ENCODE results near the gene TTC14. TPM values are rescaled to one million over a fixed set of nuclear protein-coding genes. Genes with fewer than 3 reads are reported as not detected.

TTC14 gene
- total and polyA plus RNA-seq, 2 of the 4 experiments (the other 2 are of a cell fraction), result 16.9 to 38.5 TPM

GRCh38 chr3:180630371-180630770 lies 28.4 kb downstream of the TTC14 start:
- H3K4ac ChIP-seq (ENCODE audit: low read depth, low read length), result no peak overlapping the region
- H4K20me1 ChIP-seq (ENCODE audit: insufficient read depth, low read length), result no peaks in the 10 kb centered on the region
- H3K9ac ChIP-seq (ENCODE audit: low read depth, low read length), result no peak overlapping the region
- intact Hi-C loops (cut with micrococcal nuclease), result no loop called here
- no peak overlapping the region for H3K18ac ChIP-seq (ENCODE audit: low read depth, low read length)
- no peaks in the 10 kb centered on the region for H3K4me1 ChIP-seq (ENCODE audit: control insufficient read depth, insufficient read depth, low read length)
- no peak for TF ChIP-seq FOS (IDR thresholded peaks at IDR 0.05; ENCODE audit: low read depth, low read length)
- no peak for TF ChIP-seq MAFK (IDR thresholded peaks at IDR 0.05; ENCODE audit: low read depth, low read length)
- no peak for TF ChIP-seq RCOR1 (IDR thresholded peaks at IDR 0.05; ENCODE audit: insufficient replicate concordance, low read length)
- no peak for TF ChIP-seq SMC3 (IDR thresholded peaks at IDR 0.05; ENCODE audit: low read depth, low read length)
- no peak for TF ChIP-seq NFE2L2 (IDR thresholded peaks at IDR 0.05; ENCODE audit: low read depth, low read length)
- TF ChIP-seq RFX5 (IDR thresholded peaks at IDR 0.05; ENCODE audit: low read depth, low read length), result no peak
- no peak for TF ChIP-seq CHD1 (IDR thresholded peaks at IDR 0.05; ENCODE audit: low read depth, low read length)
- TF ChIP-seq BHLHE40 (IDR thresholded peaks at IDR 0.05; ENCODE audit: low read depth, low read length), result no peak
- no peak for TF ChIP-seq MAZ (IDR thresholded peaks at IDR 0.05; ENCODE audit: borderline replicate concordance, low read depth, low read length)
- TF ChIP-seq MXI1 (IDR thresholded peaks at IDR 0.05; ENCODE audit: borderline replicate concordance, low read depth, low read length), result no peak
- TF ChIP-seq, protein P1, sequence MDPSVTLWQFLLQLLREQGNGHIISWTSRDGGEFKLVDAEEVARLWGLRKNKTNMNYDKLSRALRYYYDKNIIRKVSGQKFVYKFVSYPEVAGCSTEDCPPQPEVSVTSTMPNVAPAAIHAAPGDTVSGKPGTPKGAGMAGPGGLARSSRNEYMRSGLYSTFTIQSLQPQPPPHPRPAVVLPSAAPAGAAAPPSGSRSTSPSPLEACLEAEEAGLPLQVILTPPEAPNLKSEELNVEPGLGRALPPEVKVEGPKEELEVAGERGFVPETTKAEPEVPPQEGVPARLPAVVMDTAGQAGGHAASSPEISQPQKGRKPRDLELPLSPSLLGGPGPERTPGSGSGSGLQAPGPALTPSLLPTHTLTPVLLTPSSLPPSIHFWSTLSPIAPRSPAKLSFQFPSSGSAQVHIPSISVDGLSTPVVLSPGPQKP (IDR thresholded peaks at IDR 0.05; ENCODE audit: borderline replicate concordance, low read depth, low read length), result no peak
- TF ChIP-seq RAD21 (IDR thresholded peaks at IDR 0.05; ENCODE audit: low read length), result no peak
- no peak for TF ChIP-seq POLR2A (IDR thresholded peaks at IDR 0.05; ENCODE audit: low read depth, low read length)
- TF ChIP-seq, protein P2, sequence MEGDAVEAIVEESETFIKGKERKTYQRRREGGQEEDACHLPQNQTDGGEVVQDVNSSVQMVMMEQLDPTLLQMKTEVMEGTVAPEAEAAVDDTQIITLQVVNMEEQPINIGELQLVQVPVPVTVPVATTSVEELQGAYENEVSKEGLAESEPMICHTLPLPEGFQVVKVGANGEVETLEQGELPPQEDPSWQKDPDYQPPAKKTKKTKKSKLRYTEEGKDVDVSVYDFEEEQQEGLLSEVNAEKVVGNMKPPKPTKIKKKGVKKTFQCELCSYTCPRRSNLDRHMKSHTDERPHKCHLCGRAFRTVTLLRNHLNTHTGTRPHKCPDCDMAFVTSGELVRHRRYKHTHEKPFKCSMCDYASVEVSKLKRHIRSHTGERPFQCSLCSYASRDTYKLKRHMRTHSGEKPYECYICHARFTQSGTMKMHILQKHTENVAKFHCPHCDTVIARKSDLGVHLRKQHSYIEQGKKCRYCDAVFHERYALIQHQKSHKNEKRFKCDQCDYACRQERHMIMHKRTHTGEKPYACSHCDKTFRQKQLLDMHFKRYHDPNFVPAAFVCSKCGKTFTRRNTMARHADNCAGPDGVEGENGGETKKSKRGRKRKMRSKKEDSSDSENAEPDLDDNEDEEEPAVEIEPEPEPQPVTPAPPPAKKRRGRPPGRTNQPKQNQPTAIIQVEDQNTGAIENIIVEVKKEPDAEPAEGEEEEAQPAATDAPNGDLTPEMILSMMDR (conservative IDR thresholded peaks at IDR 0.05; ENCODE audit: low read depth, low read length), result no peak
- TF ChIP-seq CEBPB (IDR thresholded peaks at IDR 0.05; ENCODE audit: low read depth, low read length), result no peak
- no peak overlapping the region for H3K14ac ChIP-seq (replicated peaks; ENCODE audit: low read depth, low read length)
- no peaks in the 10 kb centered on the region for H3K27me3 ChIP-seq (ENCODE audit: control insufficient read depth, insufficient read depth, low read length)
- no peak overlapping the region for H3K23ac ChIP-seq (ENCODE audit: low read depth, low read length)
- no peaks in the 10 kb centered on the region for H3K9me3 ChIP-seq (ENCODE audit: control insufficient read depth, insufficient read depth, low read length)
- H4K5ac ChIP-seq (ENCODE audit: low read depth, low read length), result no peak overlapping the region
- no peak overlapping the region for H2AFZ ChIP-seq (replicated peaks; ENCODE audit: low read length, poor library complexity)
- no peak overlapping the region for H3K56ac ChIP-seq (ENCODE audit: extremely low read depth, insufficient read depth, low read length)
- H3K79me1 ChIP-seq (ENCODE audit: low read depth in 1 of 2, low read length in 2 of 2), result no peaks in the 10 kb centered on the region
- ChIA-PET CTCF (no interaction called here), POLR2A (ENCODE audit: unreplicated experiment) (no interaction called here)
- no peak overlapping the region for H4K8ac ChIP-seq (ENCODE audit: low read depth in 2 of 2, low read length in 2 of 2)
- ATAC-seq (ENCODE audit: low read depth) (no peak), DNase-seq (no peak)
- dilution Hi-C loops (cut with HindIII; ENCODE audit: low sequenced_read_pairs, unreplicated experiment), result no loop called here
- H2BK120ac ChIP-seq (ENCODE audit: low read depth, low read length), result no peak overlapping the region
- H3K27ac ChIP-seq (ENCODE audit: insufficient read depth, low read length), result no peak overlapping the region
- H3K36me3 ChIP-seq (ENCODE audit: control insufficient read depth, insufficient read depth, low read length), result peaks cover 3% of the 10 kb centered on the region; the same call in 1 of the 2 replicates
- no peaks in the 10 kb centered on the region for H3K9me1 ChIP-seq (ENCODE audit: insufficient read depth, low read length)
- in situ Hi-C loops (cut with MboI; ENCODE audit: low sequenced_read_pairs), result no loop called here
- no peak overlapping the region for H2BK20ac ChIP-seq (ENCODE audit: low read depth, low read length)
- no peak overlapping the region for H2AK5ac ChIP-seq (ENCODE audit: low read depth, low read length)
- no peak overlapping the region for H3K4me3 ChIP-seq (ENCODE audit: insufficient read depth, low read depth, low read length)
- H2AK9ac ChIP-seq (replicated peaks; ENCODE audit: low read depth, low read length, poor library complexity), result no peak overlapping the region
- H2BK5ac ChIP-seq (ENCODE audit: low read depth, low read length, poor library complexity, severe bottlenecking), result no peak overlapping the region
- no peak overlapping the region for H2BK15ac ChIP-seq (ENCODE audit: low read depth, low read length)
- H4K91ac ChIP-seq (ENCODE audit: insufficient read depth, low read depth, low read length), result no peak overlapping the region
- no TSS peak for BruUV-seq (replicated peaks)
- no peak overlapping the region for H3K4me2 ChIP-seq (ENCODE audit: low read depth, low read length)
